Liver (tissue), 3 donors: Measurements from ENCODE around the gene MTERF4.

Source experiments
- GABPA ChIP-seq, 2 donors: IDR thresholded peaks in 1 of 2; conservative IDR thresholded peaks in 1 of 2; 2 replicates each; pipeline ENCODE4 v1.6.1; 2016; ENCODE audit warnings: antibody characterized with exemption in 2 of 2, mild to moderate bottlenecking in 1 of 2, moderate library complexity in 1 of 2
- JUND ChIP-seq, 2 donors: IDR thresholded peaks; 2 replicates each; pipeline ENCODE4 v1.6.1; 2016; ENCODE audit warnings: antibody characterized with exemption in 2 of 2
- RAD21 ChIP-seq, 2 donors: IDR thresholded peaks; 2 replicates each; pipeline ENCODE4 v1.6.1; 2016; ENCODE audit warnings: antibody characterized with exemption in 2 of 2, mild to moderate bottlenecking in 2 of 2
- TAF1 ChIP-seq: conservative IDR thresholded peaks from 2 replicates; pipeline ENCODE4 v1.6.1; 2016; ENCODE audit warnings: antibody characterized with exemption, mild to moderate bottlenecking
- TF ChIP-seq, protein P1 (sequence below): fragments of 150-350 bp; IDR thresholded peaks from 2 replicates; pipeline ENCODE4 v1.5.1; 2017; ENCODE audit warnings: improper control_type of control experiment, low read depth, low read length; ENCODE audit not compliant: missing input control
- donor health status: healthy.
- donor health status: healthy.

- TF ChIP-seq, protein P1, sequence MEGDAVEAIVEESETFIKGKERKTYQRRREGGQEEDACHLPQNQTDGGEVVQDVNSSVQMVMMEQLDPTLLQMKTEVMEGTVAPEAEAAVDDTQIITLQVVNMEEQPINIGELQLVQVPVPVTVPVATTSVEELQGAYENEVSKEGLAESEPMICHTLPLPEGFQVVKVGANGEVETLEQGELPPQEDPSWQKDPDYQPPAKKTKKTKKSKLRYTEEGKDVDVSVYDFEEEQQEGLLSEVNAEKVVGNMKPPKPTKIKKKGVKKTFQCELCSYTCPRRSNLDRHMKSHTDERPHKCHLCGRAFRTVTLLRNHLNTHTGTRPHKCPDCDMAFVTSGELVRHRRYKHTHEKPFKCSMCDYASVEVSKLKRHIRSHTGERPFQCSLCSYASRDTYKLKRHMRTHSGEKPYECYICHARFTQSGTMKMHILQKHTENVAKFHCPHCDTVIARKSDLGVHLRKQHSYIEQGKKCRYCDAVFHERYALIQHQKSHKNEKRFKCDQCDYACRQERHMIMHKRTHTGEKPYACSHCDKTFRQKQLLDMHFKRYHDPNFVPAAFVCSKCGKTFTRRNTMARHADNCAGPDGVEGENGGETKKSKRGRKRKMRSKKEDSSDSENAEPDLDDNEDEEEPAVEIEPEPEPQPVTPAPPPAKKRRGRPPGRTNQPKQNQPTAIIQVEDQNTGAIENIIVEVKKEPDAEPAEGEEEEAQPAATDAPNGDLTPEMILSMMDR = no peak
- TF ChIP-seq TAF1 = no peak
- no peak for TF ChIP-seq RAD21 (IDR thresholded peaks at IDR 0.05)
- no peak for TF ChIP-seq GABPA (IDR thresholded peaks at IDR 0.05 in 1 of 2, conservative IDR thresholded peaks at IDR 0.05 in 1 of 2)
- TF ChIP-seq JUND (IDR thresholded peaks at IDR 0.05) = no peak
Observed at GRCh38 chr2:241130316-241130715, 28.2 kb upstream of the MTERF4 start.
